Ascending aorta (tissue), 2 donors: ENCODE measurements around the gene RASSF5. TPM values are rescaled to one million over a fixed set of nuclear protein-coding genes. Genes with fewer than 3 reads are reported as not detected.

ENCODE experiments used
- DNase-seq, 2 donors: peaks; one replicate each; pipeline ENCODE4 v3.0.0-alpha.2; 2019; ENCODE audit warnings: low spot score in 2 of 2
- H3K27ac ChIP-seq, 2 donors: fragments of 200-600 bp; sonication (generic); one replicate each; pipeline ENCODE4 v1.5.1; 2016 to 2017; ENCODE audit warnings: mild to moderate bottlenecking in 1 of 2
- H3K27me3 ChIP-seq: fragments of 200-600 bp; sonication (generic); one replicate; pipeline ENCODE4 v1.5.1; 2017
- H3K36me3 ChIP-seq, 2 donors: fragments of 200-600 bp; sonication (generic); one replicate each; pipeline ENCODE4 v1.5.1; 2016
- H3K4me1 ChIP-seq, 2 donors: fragments of 200-600 bp; sonication (generic); one replicate each; pipeline ENCODE4 v1.5.1; 2016 to 2017; ENCODE audit warnings: mild to moderate bottlenecking in 1 of 2
- H3K4me3 ChIP-seq, 2 donors: fragments of 200-600 bp; sonication (generic); one replicate each; pipeline ENCODE4 v1.5.1; 2016 to 2017; ENCODE audit warnings: mild to moderate bottlenecking in 1 of 2
- H3K9me3 ChIP-seq, 2 donors: fragments of 200-600 bp; sonication (generic); one replicate each; pipeline ENCODE4 v1.5.1; 2016
- intact Hi-C: fragments of 100-400 bp; cut with DNase I; formaldehyde crosslinking; loops from one replicate; pipeline ENCODE4 v1.15.1; 2023
- total RNA-seq: library from RNA; depleted of rRNA; stranded (reverse); fragments of >200 nt; gene quantifications from one replicate; pipeline ENCODE4 v1.1.0, GENCODE V29; 2016
- TF ChIP-seq, protein P1 (sequence below), 3 experiments: fragments of 200-600 bp in 2 of 3; fragments of 450-650 bp in 1 of 3; sonication (generic) in 2 of 3; IDR thresholded peaks; one replicate each; pipeline ENCODE4 v1.5.1; 2016 to 2019; ENCODE audit warnings: antibody characterized with exemption in 3 of 3, mild to moderate bottlenecking in 1 of 3, moderate library complexity in 1 of 3

The RASSF5 gene
- total RNA-seq, 1 donor from 2014 or later, result 8.9 TPM

DNA sequence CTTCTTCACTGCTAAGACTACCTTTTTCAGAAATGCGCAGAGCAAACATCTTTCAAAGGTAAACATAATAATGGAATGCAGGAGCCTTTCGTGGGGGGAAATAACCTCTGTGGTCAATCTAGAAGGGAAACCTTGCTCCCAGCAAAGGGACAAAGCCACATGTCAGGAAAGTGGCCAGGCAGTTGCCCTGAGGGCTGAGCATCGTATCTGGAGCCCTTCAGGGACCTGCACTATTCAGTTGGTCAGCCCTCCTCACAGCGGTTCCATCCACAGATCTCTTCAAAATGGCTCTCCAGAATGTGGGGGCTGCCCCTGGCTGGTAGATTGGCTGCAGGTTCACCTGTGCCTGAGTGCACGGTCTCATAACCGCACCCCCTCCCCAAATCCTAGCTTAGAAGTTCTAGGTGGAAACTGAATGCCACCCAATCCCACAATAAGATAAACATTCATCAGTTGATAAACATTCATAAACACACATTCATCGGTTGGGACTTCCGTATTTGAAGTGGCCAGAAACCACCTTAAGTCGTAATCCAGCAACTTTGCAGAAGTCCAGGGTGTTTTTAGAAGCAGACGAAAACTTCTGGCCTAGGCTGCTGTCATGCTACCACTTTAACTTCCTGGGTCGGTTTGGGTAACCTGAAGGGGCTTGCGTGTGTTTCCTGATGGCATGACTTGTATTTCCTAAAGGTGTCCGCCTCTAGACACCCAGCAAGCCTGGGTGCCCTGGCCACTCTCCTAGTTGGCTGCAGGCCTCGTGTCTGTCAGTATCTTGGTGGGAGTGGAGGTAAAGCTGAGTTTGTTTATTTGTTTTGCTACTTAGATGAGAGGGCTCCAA, 50.5 kb downstream of the RASSF5 start:
- peak overlapping the region; percentile 60 to 63 for H3K27ac ChIP-seq
- TF ChIP-seq, protein P1, sequence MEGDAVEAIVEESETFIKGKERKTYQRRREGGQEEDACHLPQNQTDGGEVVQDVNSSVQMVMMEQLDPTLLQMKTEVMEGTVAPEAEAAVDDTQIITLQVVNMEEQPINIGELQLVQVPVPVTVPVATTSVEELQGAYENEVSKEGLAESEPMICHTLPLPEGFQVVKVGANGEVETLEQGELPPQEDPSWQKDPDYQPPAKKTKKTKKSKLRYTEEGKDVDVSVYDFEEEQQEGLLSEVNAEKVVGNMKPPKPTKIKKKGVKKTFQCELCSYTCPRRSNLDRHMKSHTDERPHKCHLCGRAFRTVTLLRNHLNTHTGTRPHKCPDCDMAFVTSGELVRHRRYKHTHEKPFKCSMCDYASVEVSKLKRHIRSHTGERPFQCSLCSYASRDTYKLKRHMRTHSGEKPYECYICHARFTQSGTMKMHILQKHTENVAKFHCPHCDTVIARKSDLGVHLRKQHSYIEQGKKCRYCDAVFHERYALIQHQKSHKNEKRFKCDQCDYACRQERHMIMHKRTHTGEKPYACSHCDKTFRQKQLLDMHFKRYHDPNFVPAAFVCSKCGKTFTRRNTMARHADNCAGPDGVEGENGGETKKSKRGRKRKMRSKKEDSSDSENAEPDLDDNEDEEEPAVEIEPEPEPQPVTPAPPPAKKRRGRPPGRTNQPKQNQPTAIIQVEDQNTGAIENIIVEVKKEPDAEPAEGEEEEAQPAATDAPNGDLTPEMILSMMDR (IDR thresholded peaks at IDR 0.05), result no peak

GRCh38 chr1:206558794-206559671, 51.7 kb downstream of the RASSF5 start:
- intact Hi-C loops, result no loop called here
- peak overlapping the region in 1 of 2 donors; percentile 81 for H3K4me3 ChIP-seq
- no peak overlapping the region for H3K27ac ChIP-seq
- no peaks in the 10 kb centered on the region for H3K9me3 ChIP-seq
- no peaks in the 10 kb centered on the region for H3K36me3 ChIP-seq
- peaks cover 9 to 11% of the 10 kb centered on the region in 2 donors for H3K4me1 ChIP-seq
- no peak for DNase-seq
- no peaks in the 10 kb centered on the region for H3K27me3 ChIP-seq
- TF ChIP-seq, protein P1 (IDR thresholded peaks at IDR 0.05), result no peak

More for the DNA sequence above, 50.5 kb downstream of the RASSF5 start:
- no peaks in the 10 kb centered on the region for H3K36me3 ChIP-seq
- intact Hi-C loops, result no loop called here
- H3K4me1 ChIP-seq, result peaks cover 9 to 11% of the 10 kb centered on the region in 2 donors
- no peak for DNase-seq
- no peaks in the 10 kb centered on the region for H3K9me3 ChIP-seq
- no peaks in the 10 kb centered on the region for H3K27me3 ChIP-seq
- H3K4me3 ChIP-seq, result peak overlapping the region; percentile 64 to 81

- Histone ChIP-seq H3K4me3 (no peak overlapping the region), H3K27me3 (no peaks in the 10 kb centered on the region), H3K9me3 (no peaks in the 10 kb centered on the region), H3K27ac (no peak overlapping the region), H3K4me1 (peaks cover 9 to 11% of the 10 kb centered on the region in 2 donors), H3K36me3 (no peaks in the 10 kb centered on the region)
- TF ChIP-seq, protein P1 (IDR thresholded peaks at IDR 0.05), result no peak
- DNase-seq, result no peak
- intact Hi-C loops, result no loop called here
These were observed 52.3 kb downstream of the RASSF5 start for GRCh38 chr1:206559672-206559995.

DNA sequence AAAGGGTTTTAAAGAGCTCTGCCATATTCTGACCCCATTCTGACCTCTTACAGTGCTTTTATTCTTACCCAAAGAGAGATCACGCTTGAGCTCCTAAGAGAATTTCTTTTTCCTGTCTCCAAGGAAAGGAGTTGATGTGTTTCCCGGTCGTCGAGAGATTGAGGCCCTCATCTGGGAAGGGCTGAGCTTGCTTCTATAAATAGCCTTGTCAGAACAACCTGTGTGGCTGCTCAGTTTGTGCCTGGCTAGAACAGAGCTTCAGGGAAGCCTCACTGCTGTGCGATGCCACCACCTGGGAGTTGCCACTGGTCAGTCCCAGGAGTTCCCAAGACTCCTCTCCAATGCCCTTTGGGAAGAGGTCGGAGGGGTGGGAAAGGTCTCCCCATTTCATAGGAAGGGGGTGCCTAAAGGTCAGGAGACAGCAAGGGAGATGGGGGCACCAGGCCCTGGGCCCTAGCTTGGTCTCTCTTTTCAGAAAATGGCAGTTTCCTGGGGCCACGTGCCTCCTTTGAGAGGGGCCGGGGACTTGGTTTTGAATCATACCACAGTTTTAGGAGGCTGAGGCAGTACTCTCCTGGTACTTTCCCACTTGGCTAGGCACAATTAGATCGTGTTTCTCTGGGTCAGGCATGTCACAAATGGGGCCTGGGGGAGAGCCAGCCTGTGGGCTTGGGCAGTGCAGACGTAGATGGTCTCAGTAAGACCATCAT, 52.8 kb downstream of the RASSF5 start:
- no peak overlapping the region for H3K4me3 ChIP-seq
- TF ChIP-seq, protein P1 (IDR thresholded peaks at IDR 0.05), result no peak
- no peaks in the 10 kb centered on the region for H3K36me3 ChIP-seq
- no peak for DNase-seq
- intact Hi-C loops, result no loop called here
- no peaks in the 10 kb centered on the region for H3K9me3 ChIP-seq
- no peaks in the 10 kb centered on the region for H3K27me3 ChIP-seq
- H3K27ac ChIP-seq, result no peak overlapping the region
- H3K4me1 ChIP-seq, result peaks cover 9 to 11% of the 10 kb centered on the region in 2 donors

DNA sequence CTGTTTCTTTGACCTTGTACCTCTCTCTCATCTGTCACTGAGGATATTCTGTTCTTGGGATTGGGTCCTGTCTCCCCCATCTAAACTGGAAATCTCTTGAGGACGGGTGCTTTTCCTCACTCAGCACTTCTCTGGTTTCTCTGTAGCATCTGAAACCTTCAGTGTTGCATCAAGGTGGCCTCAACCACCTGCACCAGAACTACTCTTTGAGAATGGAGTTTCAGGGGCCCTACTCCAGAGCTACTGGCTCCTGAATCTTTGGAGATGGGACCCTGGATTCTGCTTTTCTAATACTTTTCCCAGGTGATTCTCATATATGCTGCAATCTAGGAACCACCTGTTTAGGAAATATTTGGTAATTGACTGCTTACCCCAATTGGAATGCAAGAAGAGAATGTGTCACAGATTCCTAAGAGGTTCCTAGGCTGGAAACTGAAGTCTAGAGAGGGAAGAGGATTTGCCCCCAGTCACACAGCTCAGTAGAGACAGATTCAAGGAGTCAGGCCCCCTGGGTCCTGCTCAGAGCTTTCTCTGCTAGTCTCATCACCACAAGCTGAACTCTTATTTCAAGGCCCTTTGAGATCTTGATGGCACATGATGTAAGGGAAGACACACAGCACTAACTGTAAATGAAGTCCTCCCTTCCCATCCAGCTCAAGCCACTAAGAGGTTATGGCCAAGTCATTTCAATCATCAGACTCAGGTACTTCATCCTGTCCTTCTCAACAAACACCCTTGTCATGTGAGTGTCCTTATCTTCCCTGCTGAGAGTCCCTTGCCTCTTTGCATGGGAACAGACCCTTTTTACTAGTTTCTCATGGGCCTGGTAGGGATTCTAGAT, 56.3 kb downstream of the RASSF5 start:
- H3K9me3 ChIP-seq, result no peaks in the 10 kb centered on the region
- TF ChIP-seq, protein P1 (IDR thresholded peaks at IDR 0.05), result no peak
- no peak overlapping the region for H3K27ac ChIP-seq
- no peak for DNase-seq
- no peak overlapping the region for H3K4me3 ChIP-seq
- H3K4me1 ChIP-seq, result no peaks in the 10 kb centered on the region
- H3K27me3 ChIP-seq, result no peaks in the 10 kb centered on the region
- intact Hi-C loops, result no loop called here
- H3K36me3 ChIP-seq, result no peaks in the 10 kb centered on the region
